HepG2 (cell line): ENCODE results near the gene GRID1. TPM values are rescaled to one million over a fixed set of nuclear protein-coding genes. Genes with fewer than 3 reads are reported as not detected.

Experiments used
- ATAC-seq: fragments of 200-7000 bp; cut with Tn5 transposase; 3 replicates; pipeline ENCODE4 v1.9.1; 2020; ENCODE audit warnings: mild to moderate bottlenecking, moderate library complexity
- BruUV-seq: library from RNA; stranded (reverse); fragments of 400-500 nt; replicated peaks from 2 replicates; lab custom pipeline; 2021; lab: Mats Ljungman, UMichigan
- CTCF ChIA-PET: fragments of 300-600 bp; formaldehyde crosslinking; extraction: SDS; loops from one replicate; lab custom pipeline; 2021; ENCODE audit warnings: low total read pairs, inconsistent platforms, low intra/inter-chr PET ratio; lab: Yijun Ruan, JAX
- POLR2A ChIA-PET: fragments of 350-600 bp; sonication (Branson Sonifier 250); formaldehyde crosslinking; loops from one replicate; lab custom pipeline; 2020; ENCODE audit warnings: antibody characterized with exemption, inconsistent platforms; lab: Yijun Ruan, JAX
- DNase-seq: peaks from one replicate; pipeline ENCODE4 v3.0.0-alpha.2; 2015; ENCODE audit warnings: low spot score
- FAIRE-seq: peaks from 3 replicates; lab custom pipeline; 2011; peaks lifted over from hg19 to GRCh38; lab: Jason Lieb, UNC
- H2AFZ ChIP-seq: one replicate; pipeline ENCODE4 v1.6.1; 2011; ENCODE audit warnings: low read length, inconsistent platforms
- H3K27ac ChIP-seq: fragments of 300-600 bp; 3 replicates; pipeline ENCODE4 v1.8.0; 2011; ENCODE audit warnings: mixed run types, mild to moderate bottlenecking, mixed read lengths, low read length, inconsistent platforms; ENCODE audit not compliant: insufficient read depth; ENCODE audit errors: extremely low read length
- H3K27me3 ChIP-seq, 2 experiments: fragments of 200-600 bp in 1 of 2; 2 replicates in 1 of 2; 3 replicates in 1 of 2; pipeline versions ENCODE4 v1.6.0 to v1.8.0; 2011; ENCODE audit warnings: low read length in 2 of 2, mild to moderate bottlenecking in 2 of 2, moderate library complexity in 2 of 2, inconsistent platforms in 1 of 2; ENCODE audit not compliant: insufficient read depth in 2 of 2, control insufficient read depth in 1 of 2
- H3K36me3 ChIP-seq, 2 experiments: fragments of 200-600 bp in 1 of 2; replicated peaks in 1 of 2; 2 replicates in 1 of 2; 3 replicates in 1 of 2; pipeline versions ENCODE4 v1.5.1 to v1.8.0; 2011; ENCODE audit warnings: low read length in 2 of 2, inconsistent platforms in 1 of 2; ENCODE audit not compliant: insufficient read depth in 2 of 2, control insufficient read depth in 1 of 2
- H3K4me1 ChIP-seq: 2 replicates; pipeline ENCODE4 v1.5.1; 2012; ENCODE audit warnings: low read length, inconsistent platforms; ENCODE audit not compliant: insufficient read depth
- H3K4me2 ChIP-seq: 2 replicates; pipeline ENCODE4 v1.6.0; 2011; ENCODE audit warnings: low read depth, low read length, inconsistent platforms
- H3K4me3 ChIP-seq, 3 experiments: fragments of 200-600 bp in 1 of 3; sonication (generic), shearing (Covaris generic) in 1 of 3; replicated peaks in 1 of 3; 2 replicates each; pipeline ENCODE4 v1.5.1; 2011 to 2016; ENCODE audit warnings: low read length in 3 of 3, inconsistent platforms in 2 of 3, low read depth in 2 of 3, mild to moderate bottlenecking in 2 of 3, control low read depth in 1 of 3, mixed read lengths in 1 of 3; ENCODE audit not compliant: insufficient read depth in 1 of 3
- H3K79me2 ChIP-seq: one replicate; pipeline ENCODE4 v1.6.1; 2011; ENCODE audit warnings: low read length, inconsistent platforms; ENCODE audit not compliant: insufficient read depth
- H3K9ac ChIP-seq: 2 replicates; pipeline ENCODE4 v1.6.0; 2011; ENCODE audit warnings: mild to moderate bottlenecking, low read depth, low read length, inconsistent platforms; ENCODE audit not compliant: insufficient read depth
- H3K9me3 ChIP-seq: 2 replicates; pipeline ENCODE4 v1.5.1; 2012; ENCODE audit warnings: mild to moderate bottlenecking, low read length
- H4K20me1 ChIP-seq: 2 replicates; pipeline ENCODE4 v1.6.0; 2011; ENCODE audit warnings: inconsistent platforms, mild to moderate bottlenecking, low read length, moderate library complexity; ENCODE audit not compliant: insufficient read depth
- ATRX ChIP-seq: sonication (generic); formaldehyde crosslinking; IDR thresholded peaks from 2 replicates; pipeline ENCODE4 v1.4.0; 2020; ENCODE audit warnings: missing genetic modification reagents, borderline replicate concordance
- DR1 ChIP-seq: sonication (generic); formaldehyde crosslinking; IDR thresholded peaks from 2 replicates; pipeline ENCODE4 v1.8.0; 2021; ENCODE audit warnings: mild to moderate bottlenecking, missing genetic modification reagents, inconsistent platforms
- EHMT2 ChIP-seq: fragments of 200-600 bp; sonication (generic); IDR thresholded peaks from 2 replicates; pipeline ENCODE4 v1.7.0; 2017; ENCODE audit warnings: antibody characterized with exemption, low read depth, low read length, borderline replicate concordance
- GPBP1L1 ChIP-seq: sonication (generic); formaldehyde crosslinking; IDR thresholded peaks from 2 replicates; pipeline ENCODE4 v1.5.0; 2020; ENCODE audit warnings: mild to moderate bottlenecking, missing genetic modification reagents
- KMT2B ChIP-seq: IDR thresholded peaks from 2 replicates; pipeline ENCODE4 v1.6.1; 2016; ENCODE audit warnings: missing genetic modification reagents, missing compliant biosample characterization
- MAFK ChIP-seq, 2 experiments: IDR thresholded peaks in 1 of 2; conservative IDR thresholded peaks in 1 of 2; 2 replicates each; pipeline ENCODE4 v1.6.1; 2011; ENCODE audit warnings: improper control_type of control experiment in 2 of 2, low read length in 2 of 2
- NAIF1 ChIP-seq: sonication (generic); formaldehyde crosslinking; IDR thresholded peaks from 2 replicates; pipeline ENCODE4 v1.5.0; 2020; ENCODE audit warnings: mild to moderate bottlenecking, missing genetic modification reagents, borderline replicate concordance
- PCBP2 ChIP-seq: fragments of 200-400 bp; formaldehyde crosslinking; optimal IDR thresholded peaks from 2 replicates; pipeline ENCODE3; 2018; ENCODE audit warnings: low read length, low read depth; ENCODE audit not compliant: poor library complexity, severe bottlenecking
- SP5 ChIP-seq: IDR thresholded peaks from 2 replicates; pipeline ENCODE4 v1.6.1; 2016; ENCODE audit warnings: low read depth, borderline replicate concordance
- U2AF2 ChIP-seq: fragments of 200-400 bp; formaldehyde crosslinking; IDR thresholded peaks from 2 replicates; pipeline ENCODE4 v1.6.1; 2017; ENCODE audit warnings: low read depth, mild to moderate bottlenecking, low read length
- ZBTB49 ChIP-seq: sonication (generic); formaldehyde crosslinking; IDR thresholded peaks from 2 replicates; pipeline ENCODE4 v1.4.0; 2020; ENCODE audit warnings: missing genetic modification reagents, borderline replicate concordance
- ZNF180 ChIP-seq: sonication (generic); formaldehyde crosslinking; IDR thresholded peaks from 2 replicates; pipeline ENCODE4 v1.4.0; 2020; ENCODE audit warnings: low read depth, missing genetic modification reagents, borderline replicate concordance
- ZNF703 ChIP-seq: sonication (generic); formaldehyde crosslinking; IDR thresholded peaks from 2 replicates; pipeline ENCODE4 v1.5.1; 2020; ENCODE audit warnings: missing genetic modification reagents, mild to moderate bottlenecking, moderate library complexity, borderline replicate concordance
- ZNF775 ChIP-seq: sonication (generic); formaldehyde crosslinking; IDR thresholded peaks from 2 replicates; pipeline ENCODE4 v1.4.0; 2020; ENCODE audit warnings: missing genetic modification reagents, mild to moderate bottlenecking, moderate library complexity, borderline replicate concordance
- WGBS: methylation state at CpG from one replicate; pipeline ENCODE4 v1.1.6; 2017; ENCODE audit warnings: low lambda C conversion rate; 5-methylcytosine and 5-hydroxymethylcytosine counted together
- in situ Hi-C: cut with HindIII; loops from 2 replicates; pipeline ENCODE4 v1.10.0; 2017; ENCODE audit warnings: low pct_unique_long_range_greater_than_20kb; ENCODE audit not compliant: extremely low pct_ligation_motif_present
- intact Hi-C: fragments of 100-400 bp; cut with micrococcal nuclease; formaldehyde crosslinking; loops from one replicate; pipeline ENCODE4 v1.10.0; 2022; ENCODE audit not compliant: unreplicated experiment
- polyA plus RNA-seq, 8 experiments: library from polyadenylated mRNA; depleted of rRNA in 3 of 8; stranded (reverse) in 7 of 8; unstranded in 1 of 8; fragments of >200 nt; fragmentation: Illumina TruSeq in 4 of 8; extraction: Trizol in 4 of 8; gene quantifications; 2 replicates each; pipeline versions ENCODE4 v1.2.1 to v1.2.3, GENCODE V29; 2011 to 2016; ENCODE audit warnings: low read depth in 4 of 8, missing spikeins in 1 of 8, mixed read lengths in 1 of 8; ENCODE audit not compliant: insufficient read depth in 1 of 8
- total RNA-seq, 5 experiments: library from RNA; depleted of rRNA; stranded (reverse); fragments of >200 nt; fragmentation: Illumina TruSeq; extraction: Trizol; gene quantifications; 2 replicates each; pipeline ENCODE4 v1.2.3, GENCODE V29; 2016; ENCODE audit warnings: low read depth in 1 of 5
- TF ChIP-seq, protein P1 (sequence below): sonication (generic); formaldehyde crosslinking; IDR thresholded peaks from 2 replicates; pipeline ENCODE4 v1.8.1; 2022; ENCODE audit warnings: low read depth, mild to moderate bottlenecking, missing genetic modification reagents
- TF ChIP-seq, protein P2 (sequence below): IDR thresholded peaks from 2 replicates; pipeline ENCODE4 v1.6.1; 2016; ENCODE audit warnings: missing compliant biosample characterization, missing genetic modification reagents, borderline replicate concordance

The GRID1 gene
- total and polyA plus RNA-seq, 2 of the 13 experiments (the other 11 are each of a cell fraction or from before 2014, with no cell fraction given) = 0.05 TPM; not detected in 1

GRCh38 chr10:86389441-86390193 is 23.0 kb upstream of the GRID1 start:
- ChIA-PET POLR2A (no interaction called here), CTCF (no interaction called here)
- Histone ChIP-seq H3K4me2 (no peak overlapping the region), H3K9me3 (no peaks in the 10 kb centered on the region), H4K20me1 (no peaks in the 10 kb centered on the region), H3K36me3 (no peaks in the 10 kb centered on the region), H2AFZ (no peak overlapping the region), H3K9ac (no peak overlapping the region), H3K27ac (no peak overlapping the region), H3K4me1 (peaks cover 12% of the 10 kb centered on the region), H3K4me3 (no peak overlapping the region), H3K27me3 (peaks cover 5 to 38% of the 10 kb centered on the region in 2 experiments; a peak in 3 of 5 replicates), H3K79me2 (no peaks in the 10 kb centered on the region)
- DNase-seq = no peak
- in situ Hi-C loops (no loop called here), intact Hi-C loops (no loop called here)
- WGBS = 81% methylated on average over 19 of the region's 53 CpGs
- BruUV-seq = no TSS peak
- FAIRE-seq = no peak
- no peak for ATAC-seq
- TF ChIP-seq ZNF180 (CRISPR knock-in tag) (no peak), PCBP2 (no peak), ZNF775 (CRISPR knock-in tag) (no peak), KMT2B (no peak), SP5 (CRISPR knock-in tag) (no peak), GPBP1L1 (CRISPR knock-in tag) (no peak), MAFK (conservative IDR thresholded peaks at IDR 0.05 in 1 of 2, IDR thresholded peaks at IDR 0.05 in 1 of 2; ENCODE audit: low read length in 2 of 2) (no peak), ATRX (CRISPR knock-in tag) (no peak), DR1 (CRISPR knock-in tag) (no peak), EHMT2 (no peak), U2AF2 (no peak), ZBTB49 (CRISPR knock-in tag) (no peak), NAIF1 (no peak), ZNF703 (CRISPR knock-in tag) (no peak)
- TF ChIP-seq, protein P1, sequence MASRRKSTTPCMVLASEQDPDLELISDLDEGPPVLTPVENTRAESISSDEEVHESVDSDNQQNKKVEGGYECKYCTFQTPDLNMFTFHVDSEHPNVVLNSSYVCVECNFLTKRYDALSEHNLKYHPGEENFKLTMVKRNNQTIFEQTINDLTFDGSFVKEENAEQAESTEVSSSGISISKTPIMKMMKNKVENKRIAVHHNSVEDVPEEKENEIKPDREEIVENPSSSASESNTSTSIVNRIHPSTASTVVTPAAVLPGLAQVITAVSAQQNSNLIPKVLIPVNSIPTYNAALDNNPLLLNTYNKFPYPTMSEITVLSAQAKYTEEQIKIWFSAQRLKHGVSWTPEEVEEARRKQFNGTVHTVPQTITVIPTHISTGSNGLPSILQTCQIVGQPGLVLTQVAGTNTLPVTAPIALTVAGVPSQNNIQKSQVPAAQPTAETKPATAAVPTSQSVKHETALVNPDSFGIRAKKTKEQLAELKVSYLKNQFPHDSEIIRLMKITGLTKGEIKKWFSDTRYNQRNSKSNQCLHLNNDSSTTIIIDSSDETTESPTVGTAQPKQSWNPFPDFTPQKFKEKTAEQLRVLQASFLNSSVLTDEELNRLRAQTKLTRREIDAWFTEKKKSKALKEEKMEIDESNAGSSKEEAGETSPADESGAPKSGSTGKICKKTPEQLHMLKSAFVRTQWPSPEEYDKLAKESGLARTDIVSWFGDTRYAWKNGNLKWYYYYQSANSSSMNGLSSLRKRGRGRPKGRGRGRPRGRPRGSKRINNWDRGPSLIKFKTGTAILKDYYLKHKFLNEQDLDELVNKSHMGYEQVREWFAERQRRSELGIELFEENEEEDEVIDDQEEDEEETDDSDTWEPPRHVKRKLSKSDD (CRISPR knock-in tag) = no peak
- TF ChIP-seq, protein P2, sequence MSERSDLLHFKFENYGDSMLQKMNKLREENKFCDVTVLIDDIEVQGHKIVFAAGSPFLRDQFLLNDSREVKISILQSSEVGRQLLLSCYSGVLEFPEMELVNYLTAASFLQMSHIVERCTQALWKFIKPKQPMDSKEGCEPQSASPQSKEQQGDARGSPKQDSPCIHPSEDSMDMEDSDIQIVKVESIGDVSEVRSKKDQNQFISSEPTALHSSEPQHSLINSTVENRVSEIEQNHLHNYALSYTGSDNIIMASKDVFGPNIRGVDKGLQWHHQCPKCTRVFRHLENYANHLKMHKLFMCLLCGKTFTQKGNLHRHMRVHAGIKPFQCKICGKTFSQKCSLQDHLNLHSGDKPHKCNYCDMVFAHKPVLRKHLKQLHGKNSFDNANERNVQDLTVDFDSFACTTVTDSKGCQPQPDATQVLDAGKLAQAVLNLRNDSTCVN (CRISPR knock-in tag) = no peak
